HG03280 (cell line): ENCODE results near the gene C1QTNF2.
"Not testable (repeated sequence)": the region's sequence is repeated elsewhere in the genome, so short reads cannot be mapped to it uniquely, and the experiment has no call there.

Source experiments
- ATAC-seq: cut with Tn5 transposase; IDR thresholded peaks from one replicate; pipeline ENCODE4 v1.9.1; 2021; ENCODE audit warnings: mild to moderate bottlenecking, moderate library complexity; ENCODE audit not compliant: unreplicated experiment

C1QTNF2 gene

GRCh38 chr5:160348080-160348479 lies 22.3 kb downstream of the C1QTNF2 start:
- ATAC-seq, result no peak

- ATAC-seq, result no peak
These were observed 23.0 kb downstream of the C1QTNF2 start for GRCh38 chr5:160347448-160347847.

GRCh38 chr5:160342413-160342941 lies 27.9 kb downstream of the C1QTNF2 start:
- no peak for ATAC-seq

GRCh38 chr5:160341309-160341870 lies 29.0 kb downstream of the C1QTNF2 start:
- no peak for ATAC-seq

GRCh38 chr5:160340513-160340912 lies 29.9 kb downstream of the C1QTNF2 start:
- not testable (repeated sequence) for ATAC-seq

GRCh38 chr5:160339406-160340130 lies 30.9 kb downstream of the C1QTNF2 start:
- no peak for ATAC-seq

- not testable (repeated sequence) for ATAC-seq
These were observed 35.7 kb downstream of the C1QTNF2 start for GRCh38 chr5:160334716-160335115.

GRCh38 chr5:160333721-160334120 lies 36.7 kb downstream of the C1QTNF2 start:
- no peak for ATAC-seq

- no peak for ATAC-seq
These were observed 40.2 kb downstream of the C1QTNF2 start for GRCh38 chr5:160330212-160330611.

GRCh38 chr5:160327818-160328217 lies 42.6 kb downstream of the C1QTNF2 start:
- no peak for ATAC-seq

- no peak for ATAC-seq
These were observed 43.4 kb downstream of the C1QTNF2 start for GRCh38 chr5:160326981-160327380.

GRCh38 chr5:160325716-160326115 lies 44.7 kb downstream of the C1QTNF2 start:
- ATAC-seq, result no peak

- ATAC-seq, result no peak
These were observed 45.5 kb downstream of the C1QTNF2 start for GRCh38 chr5:160324886-160325285.

- no peak for ATAC-seq
These were observed 52.0 kb downstream of the C1QTNF2 start for GRCh38 chr5:160318409-160318808.

- no peak for ATAC-seq
These were observed 53.0 kb downstream of the C1QTNF2 start for GRCh38 chr5:160317434-160317833.

GRCh38 chr5:160315968-160316367 lies 54.5 kb downstream of the C1QTNF2 start:
- ATAC-seq, result no peak

- no peak for ATAC-seq
These were observed 57.3 kb downstream of the C1QTNF2 start for GRCh38 chr5:160312960-160313727.

GRCh38 chr5:160312134-160312959 lies 58.1 kb downstream of the C1QTNF2 start, which contains the start of gene CCNJL:
Gene CCNJL (minus strand): TSS chr5:160312564. CDS start chr5:160311923, 641 bp downstream.
- ATAC-seq, result no peak

- ATAC-seq, result no peak
These were observed 58.8 kb downstream of the C1QTNF2 start for GRCh38 chr5:160311491-160312133.
